GM12878 (cell line): ENCODE data around the gene GABRB1.

Experiments used
- CEBPB ChIP-seq, 2 experiments: fragments of 150-350 bp in 1 of 2; IDR thresholded peaks; 2 replicates each; pipeline ENCODE4 v1.6.1; 2012 to 2014; ENCODE audit warnings: low read depth in 2 of 2, low read length in 2 of 2, borderline replicate concordance in 1 of 2, inconsistent platforms in 1 of 2
- CEBPZ ChIP-seq: fragments of 150-350 bp; IDR thresholded peaks from 2 replicates; pipeline ENCODE4 v1.6.1; 2016; ENCODE audit warnings: low read depth, low read length
- CREB1 ChIP-seq: IDR thresholded peaks from 2 replicates; pipeline ENCODE4 v1.6.1; 2012; ENCODE audit warnings: low read depth, mild to moderate bottlenecking, inconsistent platforms
- CTCF ChIP-seq, 3 experiments: IDR thresholded peaks in 2 of 3; conservative IDR thresholded peaks in 1 of 3; 2 replicates each; pipeline ENCODE4 v1.5.1; 2011; ENCODE audit warnings: low read depth in 3 of 3, low read length in 3 of 3, mild to moderate bottlenecking in 3 of 3, control low read depth in 2 of 3, moderate library complexity in 2 of 3, inconsistent platforms in 1 of 3, mixed read lengths in 1 of 3; ENCODE audit not compliant: control insufficient read depth in 2 of 3, insufficient read depth in 1 of 3; ENCODE audit errors: extremely low read depth in 1 of 3
- GABPA ChIP-seq: IDR thresholded peaks from 2 replicates; pipeline ENCODE4 v1.6.1; 2014; ENCODE audit warnings: antibody characterized with exemption, low read depth, mild to moderate bottlenecking, inconsistent platforms
- MYC ChIP-seq: IDR thresholded peaks from 2 replicates; pipeline ENCODE4 v1.6.1; 2011; ENCODE audit warnings: mild to moderate bottlenecking, low read length, moderate library complexity, inconsistent platforms; ENCODE audit not compliant: insufficient read depth, insufficient replicate concordance, insufficient read length, severe bottlenecking
- PBX3 ChIP-seq: IDR thresholded peaks from 2 replicates; pipeline ENCODE4 v1.6.1; 2011; ENCODE audit warnings: mild to moderate bottlenecking, low read depth, low read length, moderate library complexity; ENCODE audit not compliant: insufficient replicate concordance
- RAD51 ChIP-seq: fragments of 450-650 bp; IDR thresholded peaks from 2 replicates; pipeline ENCODE4 v1.6.1; 2016; ENCODE audit warnings: moderate library complexity, mild to moderate bottlenecking, inconsistent platforms
- TBL1XR1 ChIP-seq: IDR thresholded peaks from 2 replicates; pipeline ENCODE4 v1.6.1; 2012; ENCODE audit warnings: low read depth, low read length, improper control_type of control experiment
- USF2 ChIP-seq: IDR thresholded peaks from 2 replicates; pipeline ENCODE4 v1.6.1; 2011; ENCODE audit warnings: low read depth, low read length, improper control_type of control experiment, borderline replicate concordance
- ZBTB4 ChIP-seq: fragments of 450-650 bp; formaldehyde crosslinking; IDR thresholded peaks from 2 replicates; pipeline ENCODE4 v1.4.0; 2022; ENCODE audit warnings: mild to moderate bottlenecking, moderate library complexity
- ZNF622 ChIP-seq: fragments of 450-650 bp; IDR thresholded peaks from 2 replicates; pipeline ENCODE4 v1.6.1; 2017; ENCODE audit warnings: mild to moderate bottlenecking, inconsistent platforms

GRCh38 chr4:47386561-47387235 lies 355.3 kb downstream of the GABRB1 start:
- TF ChIP-seq RAD51 (no peak), CTCF (IDR thresholded peaks at IDR 0.05 in 2 of 3, conservative IDR thresholded peaks at IDR 0.05 in 1 of 3; ENCODE audit: control insufficient read depth in 2 of 3, extremely low read depth in 1 of 3, insufficient read depth in 1 of 3, low read depth in 3 of 3, low read length in 3 of 3) (no peak), CEBPB (IDR thresholded peaks at IDR 0.05; ENCODE audit: borderline replicate concordance in 1 of 2, low read depth in 2 of 2, low read length in 2 of 2) (no peak), ZNF622 (no peak), PBX3 (no peak), GABPA (no peak), TBL1XR1 (no peak), CEBPZ (no peak), CREB1 (no peak), ZBTB4 (CRISPR knock-in tag) (no peak), MYC (no peak), USF2 (no peak)
